Pancreas (tissue), 10 donors: ENCODE data around the gene ZSWIM6. TPM values are rescaled to one million over a fixed set of nuclear protein-coding genes. Genes with fewer than 3 reads are reported as not detected.

Experiments used
- ATAC-seq, 4 donors: fragments of 200-7000 bp; cut with Tn5 transposase; one replicate each; pipeline versions ENCODE4 v1.8.0 to v1.9.1; 2020; ENCODE audit warnings: mild to moderate bottlenecking in 4 of 4, moderate library complexity in 4 of 4
- DNase-seq, 6 donors: peaks; one replicate each; pipeline ENCODE4 v3.0.0-alpha.2; 2020
- FAIRE-seq: peaks from 2 replicates; lab custom pipeline; 2012; peaks lifted over from hg19 to GRCh38; lab: Jason Lieb, UNC
- H3K27ac ChIP-seq, 4 donors: fragments of 200-600 bp; sonication (generic); 1 replicate in 3 of 4; 2 replicates in 1 of 4; pipeline versions ENCODE4 v1.5.0 to v1.8.0; 2020
- H3K27me3 ChIP-seq, 4 donors: fragments of 200-600 bp; one replicate each; pipeline ENCODE4 v1.8.0; 2021
- H3K36me3 ChIP-seq, 3 donors: fragments of 200-600 bp; sonication (generic) in 1 of 3; one replicate each; pipeline versions ENCODE4 v1.5.0 to v1.8.0; 2020 to 2021
- H3K4me1 ChIP-seq, 3 donors: fragments of 200-600 bp; one replicate each; pipeline ENCODE4 v1.8.0; 2021
- H3K4me3 ChIP-seq, 4 donors: fragments of 200-600 bp; sonication (generic) in 2 of 4; one replicate each; pipeline versions ENCODE4 v1.5.0 to v1.8.0; 2020 to 2021
- H3K9me3 ChIP-seq, 4 donors: fragments of 200-600 bp; one replicate each; pipeline ENCODE4 v1.8.0; 2021
- CTCF ChIP-seq, 4 donors: fragments of 200-600 bp; sonication (generic) in 3 of 4; IDR thresholded peaks; one replicate each; pipeline versions ENCODE4 v1.5.0 to v1.8.0; 2021; ENCODE audit warnings: antibody characterized with exemption in 4 of 4
- WGBS, 2 donors: extraction: QIAGEN DNeasy Blood & Tissue Kit; methylation state at CpG; one replicate each; pipeline ENCODE4 v1.1.7; 2013; 5-methylcytosine and 5-hydroxymethylcytosine counted together
- intact Hi-C, 3 donors: fragments of 100-400 bp; cut with DNase I; formaldehyde crosslinking; loops; one replicate each; pipeline versions ENCODE4 v1.11.1 to v1.14.2; 2022
- polyA plus RNA-seq, 2 donors: library from polyadenylated mRNA; stranded (reverse); fragments of 200-250 nt; gene quantifications; one replicate each; pipeline ENCODE4 v1.2.3, GENCODE V29; 2013
- total RNA-seq, 6 donors: library from RNA; stranded (reverse); fragmentation: NEBNext Ultra II Directional in 4 of 6; extraction: Animal tissue kit (Norgen Biotek cat#: 25700) in 4 of 6; gene quantifications; one replicate each; pipeline versions ENCODE4 v1.2.1 to v1.2.4, GENCODE V29; 2021 to 2023
- donor health status: healthy with polysubstance abuse.
- donor health status: DM: no; HTN: no; CAD: no; lungs with moderate emphysema.
- donor health status: DM: no; HTN: no; CAD: no.
- donor health status: control.
- donor health status: control.
- donor health status: Bipolar disorder and iron deficiency.
- donor health status: DM: yes; HTN: yes; CAD: no.
- donor health status: DM: no; HTN: no; CAD: no.
- donor health status: DM: no; HTN: no; CAD: no.
- donor health status: DM: yes; HTN: yes; CAD: no.

Gene ZSWIM6
- total and polyA plus RNA-seq, 8 donors, result 3.6 to 12.9 (median 6.2) TPM

- H3K27ac ChIP-seq, result peak overlapping the region in 2 of 4 donors; percentile 70 to 79
- DNase-seq, result peak in 3 of 6 donors; percentile 15 to 32 (median 16)
- no peak overlapping the region for H3K4me3 ChIP-seq
- H3K27me3 ChIP-seq, result no peaks in the 10 kb centered on the region
- no peaks in the 10 kb centered on the region for H3K36me3 ChIP-seq
- TF ChIP-seq CTCF (IDR thresholded peaks at IDR 0.05), result no peak
- FAIRE-seq, result no peak
- 28% methylated on average over 1 of the region's 1 CpG for WGBS, 2 donors
- H3K4me1 ChIP-seq, result peaks cover 9 to 29% (median 15%) of the 10 kb centered on the region in 3 donors
- ATAC-seq, result peak; percentile 63 to 81 (median 74)
- H3K9me3 ChIP-seq, result no peaks in the 10 kb centered on the region
- intact Hi-C loops, result no loop called here
Measured at GRCh38 chr5:61450493-61451279, 118.6 kb downstream of the ZSWIM6 start.

- H3K36me3 ChIP-seq, result no peaks in the 10 kb centered on the region
- no peak for TF ChIP-seq CTCF (IDR thresholded peaks at IDR 0.05)
- no peak overlapping the region for H3K27ac ChIP-seq
- H3K27me3 ChIP-seq, result no peaks in the 10 kb centered on the region
- DNase-seq (no peak), ATAC-seq (no peak), FAIRE-seq (no peak)
- 90 to 92% methylated on average over 12 of the region's 12 CpGs for WGBS, 2 donors
- no peaks in the 10 kb centered on the region for H3K9me3 ChIP-seq
- intact Hi-C loops, result no loop called here
- no peak overlapping the region for H3K4me3 ChIP-seq
- H3K4me1 ChIP-seq, result peaks cover 12 to 34% (median 19%) of the 10 kb centered on the region in 3 donors
Measured at GRCh38 chr5:61455179-61456006, 123.3 kb downstream of the ZSWIM6 start.

- Histone ChIP-seq H3K4me3 (no peak overlapping the region), H3K27ac (no peak overlapping the region), H3K9me3 (no peaks in the 10 kb centered on the region), H3K36me3 (no peaks in the 10 kb centered on the region), H3K27me3 (no peaks in the 10 kb centered on the region), H3K4me1 (peaks cover 4 to 28% (median 22%) of the 10 kb centered on the region in 3 donors)
- DNase-seq, result no peak
- TF ChIP-seq CTCF (IDR thresholded peaks at IDR 0.05), result no peak
- 87 to 92% methylated on average over 3 of the region's 3 CpGs for WGBS, 2 donors
- no peak for ATAC-seq
- intact Hi-C loops, result no loop called here
- FAIRE-seq, result no peak
Measured at GRCh38 chr5:61460471-61460870, 128.4 kb downstream of the ZSWIM6 start.

- FAIRE-seq, result no peak
- no peak overlapping the region for H3K4me3 ChIP-seq
- 86 to 88% methylated on average over 1 of the region's 1 CpG for WGBS, 2 donors
- peak; percentile 73 to 85 (median 82) for ATAC-seq
- no peak for DNase-seq
- no peak for TF ChIP-seq CTCF (IDR thresholded peaks at IDR 0.05)
- H3K27me3 ChIP-seq, result no peaks in the 10 kb centered on the region
- peaks cover 9 to 28% (median 28%) of the 10 kb centered on the region in 3 donors for H3K4me1 ChIP-seq
- H3K9me3 ChIP-seq, result no peaks in the 10 kb centered on the region
- intact Hi-C loops, result no loop called here
- no peak overlapping the region for H3K27ac ChIP-seq
- no peaks in the 10 kb centered on the region for H3K36me3 ChIP-seq
Measured at GRCh38 chr5:61461417-61461816, 129.4 kb downstream of the ZSWIM6 start.
